Lower lobe of right lung (tissue), 2 donors: ENCODE results near the gene ANKRD30A. TPM values are rescaled to one million over a fixed set of nuclear protein-coding genes. Genes with fewer than 3 reads are reported as not detected.

Experiments
- ATAC-seq, 2 donors: fragments of 200-7000 bp; cut with Tn5 transposase; one replicate each; pipeline ENCODE4 v1.9.1; 2020 to 2022; ENCODE audit warnings: mild to moderate bottlenecking in 2 of 2, moderate library complexity in 2 of 2
- DNase-seq: peaks from one replicate; pipeline ENCODE4 v3.0.0-alpha.2; 2020
- H3K27ac ChIP-seq: fragments of 200-600 bp; one replicate; pipeline ENCODE4 v1.8.0; 2022
- H3K27me3 ChIP-seq: fragments of 200-600 bp; one replicate; pipeline ENCODE4 v1.8.0; 2022; ENCODE audit warnings: low read depth
- H3K36me3 ChIP-seq: fragments of 200-600 bp; one replicate; pipeline ENCODE4 v1.8.0; 2022; ENCODE audit warnings: mild to moderate bottlenecking
- H3K4me1 ChIP-seq: fragments of 200-600 bp; one replicate; pipeline ENCODE4 v1.8.0; 2022
- H3K4me3 ChIP-seq: fragments of 200-600 bp; one replicate; pipeline ENCODE4 v1.8.0; 2022; ENCODE audit warnings: mild to moderate bottlenecking
- H3K9me3 ChIP-seq: fragments of 200-600 bp; one replicate; pipeline ENCODE4 v1.8.0; 2022
- intact Hi-C: fragments of 100-400 bp; cut with DNase I; formaldehyde crosslinking; loops from one replicate; pipeline ENCODE4 v1.11.0; 2022
- total RNA-seq: library from RNA; stranded (reverse); fragmentation: NEBNext Ultra II Directional; extraction: Animal tissue kit (Norgen Biotek cat#: 25700); gene quantifications from one replicate; pipeline ENCODE4 v1.2.1, GENCODE V29; 2021
- TF ChIP-seq, protein P1 (sequence below): fragments of 200-600 bp; IDR thresholded peaks from one replicate; pipeline ENCODE4 v1.8.0; 2022; ENCODE audit warnings: antibody characterized with exemption, mild to moderate bottlenecking
- donor health status: DM: no; HTN: yes; CAD: no; lungs with severe emphysema.

ANKRD30A gene
- total RNA-seq, 1 donor from 2014 or later, result not detected

DNA sequence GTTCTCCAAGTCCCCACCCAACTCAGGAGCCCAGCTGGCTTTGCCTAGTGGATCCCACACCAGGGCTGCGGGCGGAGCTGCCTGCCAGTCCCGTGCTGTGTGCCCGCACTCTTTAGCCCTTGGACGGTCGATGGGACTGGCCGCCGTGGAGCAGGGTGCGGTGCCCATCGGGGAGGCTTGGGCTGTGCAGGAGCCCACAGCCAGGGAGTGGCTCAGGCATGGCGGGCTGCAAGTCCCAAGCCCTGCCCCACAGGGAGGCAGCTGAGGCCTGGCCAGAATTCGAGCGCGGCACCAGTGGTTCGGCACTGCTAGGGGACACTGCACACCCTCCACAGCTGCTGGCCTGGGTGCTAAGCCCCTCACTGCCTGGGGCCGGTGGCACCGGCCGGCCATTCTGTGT lies 159.7 kb downstream of the ANKRD30A start:
- Histone ChIP-seq H3K27me3 (no peaks in the 10 kb centered on the region), H3K9me3 (peaks cover 5% of the 10 kb centered on the region), H3K27ac (no peak overlapping the region), H3K36me3 (no peaks in the 10 kb centered on the region), H3K4me1 (no peaks in the 10 kb centered on the region), H3K4me3 (no peak overlapping the region)
- TF ChIP-seq, protein P1, sequence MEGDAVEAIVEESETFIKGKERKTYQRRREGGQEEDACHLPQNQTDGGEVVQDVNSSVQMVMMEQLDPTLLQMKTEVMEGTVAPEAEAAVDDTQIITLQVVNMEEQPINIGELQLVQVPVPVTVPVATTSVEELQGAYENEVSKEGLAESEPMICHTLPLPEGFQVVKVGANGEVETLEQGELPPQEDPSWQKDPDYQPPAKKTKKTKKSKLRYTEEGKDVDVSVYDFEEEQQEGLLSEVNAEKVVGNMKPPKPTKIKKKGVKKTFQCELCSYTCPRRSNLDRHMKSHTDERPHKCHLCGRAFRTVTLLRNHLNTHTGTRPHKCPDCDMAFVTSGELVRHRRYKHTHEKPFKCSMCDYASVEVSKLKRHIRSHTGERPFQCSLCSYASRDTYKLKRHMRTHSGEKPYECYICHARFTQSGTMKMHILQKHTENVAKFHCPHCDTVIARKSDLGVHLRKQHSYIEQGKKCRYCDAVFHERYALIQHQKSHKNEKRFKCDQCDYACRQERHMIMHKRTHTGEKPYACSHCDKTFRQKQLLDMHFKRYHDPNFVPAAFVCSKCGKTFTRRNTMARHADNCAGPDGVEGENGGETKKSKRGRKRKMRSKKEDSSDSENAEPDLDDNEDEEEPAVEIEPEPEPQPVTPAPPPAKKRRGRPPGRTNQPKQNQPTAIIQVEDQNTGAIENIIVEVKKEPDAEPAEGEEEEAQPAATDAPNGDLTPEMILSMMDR, result no peak
- ATAC-seq (peak; percentile 9 to 38), DNase-seq (no peak)
- intact Hi-C loops, result no loop called here

DNA sequence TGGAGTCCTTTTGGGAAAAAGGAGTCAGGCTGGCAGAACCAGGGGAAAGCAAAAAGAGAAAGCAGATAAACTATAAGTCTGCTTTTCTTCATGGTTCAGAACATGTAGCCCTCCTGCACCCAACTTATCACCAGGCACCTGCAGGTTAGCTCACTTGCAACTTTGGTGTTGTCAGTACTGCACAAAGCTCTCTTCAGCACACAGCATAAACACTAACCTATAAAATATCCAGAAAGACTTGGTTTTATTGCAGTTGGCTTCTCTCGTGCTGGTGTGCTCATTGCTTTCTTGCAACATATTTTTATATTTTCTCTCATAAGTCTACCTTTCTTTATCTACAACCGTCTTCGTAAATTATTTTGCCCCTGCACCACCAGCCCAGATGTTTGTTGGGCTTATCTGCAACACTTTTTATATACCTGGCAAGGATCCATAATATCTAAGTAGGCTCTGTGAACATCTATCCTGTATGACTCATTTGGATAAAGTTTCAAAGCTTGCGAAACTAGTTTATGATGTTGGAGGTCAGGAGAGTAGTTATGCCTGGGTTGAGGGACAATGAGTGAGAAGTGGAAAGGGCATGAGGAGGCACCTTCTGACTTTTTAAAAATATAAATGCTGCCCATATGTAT lies 164.6 kb downstream of the ANKRD30A start:
- TF ChIP-seq, protein P1, result no peak
- ATAC-seq, result no peak
- intact Hi-C loops, result no loop called here

DNA sequence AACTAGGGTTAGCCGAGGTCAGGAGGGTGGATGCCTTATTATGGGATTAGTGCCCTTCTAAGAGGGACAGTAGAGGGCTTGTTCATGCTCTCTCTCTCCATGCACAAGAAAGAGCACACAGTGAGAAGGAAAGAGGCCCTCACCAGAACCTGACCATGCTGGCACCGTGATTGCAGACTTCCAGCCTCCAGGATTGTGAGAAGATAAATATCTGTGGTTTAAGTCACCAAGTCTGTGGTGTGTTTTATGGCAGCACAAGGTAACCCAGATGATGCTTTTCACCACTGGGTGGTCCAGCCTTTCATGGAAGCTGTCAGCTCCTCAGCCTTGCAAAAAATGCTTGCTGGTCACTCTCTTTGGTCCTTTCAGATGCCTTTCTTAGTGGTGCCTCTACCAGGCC lies 175.9 kb downstream of the ANKRD30A start:
- intact Hi-C loops, result no loop called here
- Histone ChIP-seq H3K4me1 (no peaks in the 10 kb centered on the region), H3K9me3 (peaks cover 9% of the 10 kb centered on the region), H3K36me3 (no peaks in the 10 kb centered on the region), H3K27me3 (no peaks in the 10 kb centered on the region), H3K27ac (no peak overlapping the region), H3K4me3 (no peak overlapping the region)
- ATAC-seq (no peak), DNase-seq (no peak)
- TF ChIP-seq, protein P1, result no peak

More for the DNA sequence above, 164.6 kb downstream of the ANKRD30A start:
- H3K4me3 ChIP-seq, result no peak overlapping the region
- no peaks in the 10 kb centered on the region for H3K36me3 ChIP-seq
- no peaks in the 10 kb centered on the region for H3K4me1 ChIP-seq
- no peak overlapping the region for H3K27ac ChIP-seq
- H3K9me3 ChIP-seq, result peaks cover 4% of the 10 kb centered on the region
- no peak for DNase-seq
- H3K27me3 ChIP-seq, result no peaks in the 10 kb centered on the region

DNA sequence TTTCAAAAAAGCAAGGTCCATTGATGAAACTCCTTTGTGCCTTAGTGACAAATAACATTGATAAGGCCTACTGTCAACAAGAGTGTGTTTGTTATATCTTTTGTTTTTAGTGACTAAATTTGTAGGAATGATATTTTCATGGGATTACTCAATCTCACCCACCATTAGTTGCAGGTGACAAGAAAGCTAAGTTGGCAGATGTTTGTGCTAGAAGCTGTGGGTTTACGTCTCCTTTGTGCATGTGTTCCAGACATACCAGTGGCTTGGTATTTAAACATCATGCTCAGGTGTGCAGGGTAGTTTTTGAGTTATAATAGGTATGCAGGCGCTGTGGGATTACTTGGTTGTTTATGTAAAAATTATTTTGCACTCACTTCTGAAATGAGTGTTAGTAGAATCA lies 178.6 kb downstream of the ANKRD30A start:
- TF ChIP-seq, protein P1, result no peak
- DNase-seq (no peak), ATAC-seq (no peak)
- no peak overlapping the region for H3K27ac ChIP-seq
- intact Hi-C loops, result no loop called here
- H3K9me3 ChIP-seq, result peaks cover 9% of the 10 kb centered on the region
- H3K4me1 ChIP-seq, result no peaks in the 10 kb centered on the region
- H3K4me3 ChIP-seq, result no peak overlapping the region
- H3K36me3 ChIP-seq, result no peaks in the 10 kb centered on the region
- H3K27me3 ChIP-seq, result no peaks in the 10 kb centered on the region

DNA sequence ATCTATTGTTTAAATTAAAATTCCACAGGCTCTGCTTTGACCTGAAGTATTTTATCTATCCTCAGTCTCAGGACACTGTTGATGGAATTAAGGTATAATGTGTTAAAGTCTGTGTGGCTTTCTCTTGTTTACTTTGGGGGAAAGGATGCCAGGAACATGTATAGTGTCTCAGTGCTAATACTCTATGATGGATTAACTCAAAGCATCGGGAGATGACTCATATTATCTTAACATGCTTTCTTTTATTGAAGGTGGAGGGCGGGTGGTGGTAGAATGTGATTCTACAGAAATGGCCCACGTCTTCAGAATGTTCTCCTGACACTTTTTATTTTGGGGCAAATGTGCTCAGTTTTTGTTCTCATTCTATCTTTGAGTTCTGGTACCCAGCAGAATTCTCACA lies 189.0 kb downstream of the ANKRD30A start:
- ATAC-seq, result no peak
- Histone ChIP-seq H3K4me1 (no peaks in the 10 kb centered on the region), H3K36me3 (no peaks in the 10 kb centered on the region), H3K27me3 (no peaks in the 10 kb centered on the region), H3K9me3 (no peaks in the 10 kb centered on the region), H3K27ac (no peak overlapping the region), H3K4me3 (no peak overlapping the region)
- TF ChIP-seq, protein P1, result no peak
- intact Hi-C loops, result no loop called here
- no peak for DNase-seq
